ENCODE results near the gene NPAS2.

- TF ChIP-seq CTCF (IDR thresholded peaks at IDR 0.05; ENCODE audit: low read length): no peak
- no peak for TF ChIP-seq EZH2 (optimal IDR thresholded peaks at IDR 0.05; ENCODE audit: low read depth, low read length)
Observed at GRCh38 chr2:100802066-100802465, 17.9 kb upstream of the NPAS2 start.

Data from MM.1S (cell line).